ENCODE measurements around the gene PRR14. TPM values are rescaled to one million over a fixed set of nuclear protein-coding genes. Genes with fewer than 3 reads are reported as not detected.

The PRR14 gene
- total RNA-seq, result 4.0 and 6.8 TPM in 2 replicates

DNA sequence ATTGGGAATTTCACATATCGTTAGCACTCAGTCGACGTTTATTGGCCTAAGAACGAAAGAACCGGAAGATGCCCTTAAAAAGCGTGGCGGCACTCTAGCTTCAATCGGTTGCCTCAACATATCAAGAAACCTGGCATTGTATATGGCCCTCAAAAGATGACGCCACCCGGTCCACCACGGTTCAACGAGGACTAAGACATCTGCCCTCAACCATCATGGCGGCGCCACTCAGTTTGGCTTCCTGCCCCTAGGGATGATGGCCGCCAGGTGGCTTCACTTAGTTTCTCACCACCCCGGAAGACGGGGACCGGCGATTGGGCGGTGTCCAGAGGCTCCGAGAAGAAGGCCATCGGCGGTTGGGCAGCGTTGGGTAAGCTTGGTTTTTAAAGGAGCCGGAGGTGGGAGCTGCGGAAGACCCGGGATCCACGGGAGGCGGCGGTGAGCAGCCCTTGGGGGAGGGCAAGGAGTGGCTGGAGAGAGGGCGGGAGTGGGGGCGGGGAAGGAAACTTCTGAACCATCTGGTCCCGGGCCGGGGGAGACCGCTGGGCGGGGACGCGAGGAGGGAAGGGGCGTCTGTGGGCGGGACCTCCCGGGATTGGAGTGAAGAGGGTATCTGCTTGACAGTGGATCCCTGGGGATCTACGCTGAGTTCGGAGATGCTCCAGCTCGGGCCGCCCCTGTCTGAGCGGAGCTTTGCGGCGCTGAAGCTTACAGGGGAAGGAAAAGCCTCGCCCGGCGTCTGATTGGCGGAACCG, at the start of gene PRR14:
TSS of gene PRR14 (plus strand) at position 592 of the 755 bp plus-strand sequence. CDS start 686 bp downstream, outside the sequence.

DNA sequence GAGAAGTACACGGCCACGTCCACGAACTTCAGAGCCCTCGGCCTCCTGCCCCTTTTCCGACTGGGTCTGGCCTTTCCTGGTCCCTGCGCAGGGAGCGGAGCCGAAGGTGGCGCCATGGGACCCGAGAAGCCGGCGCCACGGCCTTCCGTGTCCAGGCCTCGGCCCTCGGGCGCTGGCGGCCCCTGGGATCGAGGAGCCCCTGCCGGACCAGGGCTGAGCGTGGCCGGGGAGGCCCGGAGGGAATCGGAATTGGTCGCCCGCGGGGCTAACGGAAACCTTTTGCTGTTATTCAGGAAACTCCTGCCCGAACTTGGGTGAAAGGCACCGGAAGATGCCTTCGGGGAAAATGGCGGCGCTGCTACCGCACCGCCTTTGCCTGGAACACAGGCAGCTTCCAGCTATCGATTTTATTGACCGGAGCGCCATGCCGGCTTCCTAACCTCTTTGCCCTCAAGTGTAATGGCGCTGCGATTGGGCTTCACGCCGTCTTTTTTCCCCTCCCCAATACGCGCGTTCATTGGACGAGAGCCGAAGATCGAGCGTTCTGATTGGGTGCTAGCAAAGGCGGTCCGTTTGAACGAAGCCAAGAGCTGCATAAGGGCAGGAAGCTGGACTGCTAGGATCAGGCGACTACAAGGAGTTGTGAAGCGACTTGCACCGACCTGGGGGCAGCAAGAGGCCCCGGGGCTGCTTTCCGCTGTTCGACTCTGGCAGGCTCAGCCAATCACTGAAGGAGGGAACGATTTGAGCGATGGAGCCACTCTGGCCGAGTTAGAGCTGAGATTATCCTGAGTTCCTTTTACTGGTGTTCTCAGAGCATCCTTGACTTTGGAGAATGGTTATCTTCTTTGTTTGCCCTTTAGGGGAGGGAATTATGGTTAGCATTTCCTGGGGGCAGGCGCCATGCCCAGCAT, 40.6 kb upstream of the PRR14 start, which contains the start of gene ZNF689:
TSS of gene ZNF689 (minus strand) at position 464 of the 914 bp plus-strand sequence. CDS start at position 116, 348 bp downstream.

DNA sequence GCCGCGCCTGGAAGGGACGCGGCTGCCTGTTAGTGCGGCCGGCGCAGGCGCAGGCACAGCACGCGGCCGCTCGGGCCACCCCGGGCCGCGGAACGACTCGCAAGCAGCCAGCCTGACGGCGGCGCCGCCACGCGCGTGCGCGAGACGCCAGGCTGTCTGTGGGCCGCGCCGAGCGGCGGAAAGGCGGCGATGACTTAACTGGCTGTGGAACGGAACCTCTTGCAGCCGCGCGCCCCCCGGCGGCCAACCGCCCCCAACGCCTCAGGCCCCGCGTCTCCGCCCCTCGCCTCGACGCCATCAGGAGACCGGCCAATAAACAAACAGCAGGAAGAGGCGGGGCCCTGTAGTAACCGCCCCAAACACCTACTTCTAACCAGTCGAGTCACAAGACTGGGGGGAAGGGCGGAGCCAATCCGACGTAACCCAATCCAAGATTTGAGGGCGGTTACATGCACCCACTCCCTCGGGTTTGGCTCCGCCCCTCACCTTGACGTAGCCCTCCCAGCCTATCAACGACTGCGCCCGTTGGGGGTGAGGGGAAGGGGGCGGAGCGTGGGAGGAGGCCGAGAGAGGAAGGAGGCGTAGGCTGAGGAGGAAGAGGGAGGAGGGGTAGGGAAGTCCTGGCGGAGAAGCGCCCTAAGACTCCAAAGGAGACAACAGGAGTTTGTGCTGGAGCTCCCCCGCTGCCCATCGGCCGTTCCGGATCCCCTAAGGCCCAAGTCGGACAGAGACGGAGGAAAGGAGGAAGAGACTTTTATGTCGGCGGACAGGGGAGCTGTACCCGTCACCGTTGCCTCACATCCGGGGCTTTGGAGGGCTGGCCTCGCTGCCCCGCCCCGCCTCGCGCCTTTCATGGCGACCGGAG, 7.3 kb downstream of the PRR14 start, which contains the start of gene FBRS:
TSS of gene FBRS (plus strand) at position 566 of the 865 bp plus-strand sequence. CDS start 1,088 bp downstream, outside the sequence.

DNA sequence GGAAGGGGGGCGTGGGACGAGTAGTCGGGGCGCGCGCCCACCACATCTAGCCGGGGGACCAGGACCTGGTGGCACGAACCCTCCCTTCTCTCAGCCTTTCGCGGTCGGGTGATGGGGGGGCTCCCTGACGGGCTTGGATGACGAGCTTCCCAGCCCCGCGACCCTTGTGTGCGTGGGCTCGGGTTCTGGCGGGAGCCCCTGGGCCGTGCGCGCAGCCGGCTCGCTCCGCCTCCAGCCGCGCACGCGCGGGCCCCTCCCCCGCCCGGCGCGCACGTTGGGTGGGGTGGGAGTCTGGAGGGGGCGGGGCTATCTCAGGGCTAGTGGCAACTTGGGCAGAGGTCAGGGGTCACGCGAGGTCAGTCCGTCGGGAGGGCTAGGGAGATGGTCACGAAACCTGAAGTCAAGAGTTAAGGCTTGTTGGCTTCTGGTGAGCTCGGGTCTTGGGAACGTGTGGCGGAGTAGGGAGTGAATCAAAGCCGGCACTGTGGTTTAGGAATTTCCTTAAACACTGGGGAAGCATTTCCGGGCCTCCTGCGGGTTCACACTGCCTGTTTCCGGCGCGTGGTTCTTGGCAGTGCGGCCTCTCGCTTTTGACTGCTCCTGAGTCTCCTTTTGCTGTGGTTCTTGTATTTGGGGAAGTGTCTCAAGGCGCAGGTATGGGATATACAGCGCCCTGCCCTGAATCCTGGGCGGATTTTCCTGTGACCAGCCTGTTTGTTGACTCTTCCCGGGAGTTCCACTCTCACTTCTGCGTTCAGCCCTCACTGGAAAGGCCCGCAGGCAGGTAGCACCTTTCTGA, 48.3 kb downstream of the PRR14 start, which contains the start of gene SRCAP:
TSS of gene SRCAP (plus strand) at position 356 of the 799 bp plus-strand sequence. CDS start 1,654 bp downstream, outside the sequence.

Other genes with a start within 250 kb of the PRR14 start
- gene ZNF771, start 243.4 kb upstream of the PRR14 start, total RNA-seq, result 12.2 and 17.2 TPM in 2 replicates
- gene DCTPP1, start 220.9 kb upstream of the PRR14 start, total RNA-seq, result 48.1 and 58.1 TPM in 2 replicates
- 14.3 and 15.2 TPM in 2 replicates for gene SEPHS2, start 205.1 kb upstream of the PRR14 start, total RNA-seq
- not detected in 2 replicates for gene ITGAL, start 178.2 kb upstream of the PRR14 start, total RNA-seq
- gene ZNF768, start 124.4 kb upstream of the PRR14 start, total RNA-seq, result 16.6 and 17.8 TPM in 2 replicates
- 5.2 and 6.7 TPM in 2 replicates for gene ZNF747, start 116.1 kb upstream of the PRR14 start, total RNA-seq
- gene ZNF764, start 92.6 kb upstream of the PRR14 start, total RNA-seq, result 2.3 and 2.9 TPM in 2 replicates
- 4.7 and 6.5 TPM in 2 replicates for gene ZNF688, start 79.2 kb upstream of the PRR14 start, total RNA-seq
- 6.2 and 6.7 TPM in 2 replicates for gene ZNF785, start 65.3 kb upstream of the PRR14 start, total RNA-seq
- gene ZNF689, start 40.6 kb upstream of the PRR14 start, total RNA-seq, result 3.2 and 4.7 TPM in 2 replicates
- 10.4 and 17.2 TPM in 2 replicates for gene FBRS, start 7.5 kb downstream of the PRR14 start, total RNA-seq
- 15.9 and 30.9 TPM in 2 replicates for gene SRCAP, start 48.2 kb downstream of the PRR14 start, total RNA-seq
- gene PHKG2, start 97.5 kb downstream of the PRR14 start, total RNA-seq, result 23.7 and 24.5 TPM in 2 replicates
- 1.5 and 1.6 TPM in 2 replicates for gene CFAP119, start 111.1 kb downstream of the PRR14 start, total RNA-seq
- gene RNF40, start 111.4 kb downstream of the PRR14 start, total RNA-seq, result 57.8 and 73.3 TPM in 2 replicates
- 4.4 and 5.8 TPM in 2 replicates for gene ZNF629, start 136.2 kb downstream of the PRR14 start, total RNA-seq
- gene BCL7C, start 243.1 kb downstream of the PRR14 start, total RNA-seq, result 32.2 and 37.2 TPM in 2 replicates
- gene CTF1, start 245.7 kb downstream of the PRR14 start, total RNA-seq, result under 0.01 TPM in 1 of 2 replicates, not detected in the other

Measured in epithelial cell of umbilical artery (primary cell).